Skeletal muscle tissue (tissue), 4 donors: ENCODE results near the gene PACRG. TPM values are rescaled to one million over a fixed set of nuclear protein-coding genes. Genes with fewer than 3 reads are reported as not detected.
A peak's percentile ranks its signal among the peaks of the same experiment; 100 is the strongest.

Experiments
- H3K27ac ChIP-seq: one replicate; pipeline ENCODE4 v1.7.0; 2013; ENCODE audit warnings: mild to moderate bottlenecking, low read depth, low read length, inconsistent platforms
- H3K27me3 ChIP-seq, 3 donors: one replicate each; pipeline ENCODE4 v1.7.0; 2013; ENCODE audit warnings: low read length in 3 of 3; ENCODE audit not compliant: control insufficient read depth in 3 of 3, insufficient read depth in 3 of 3
- H3K36me3 ChIP-seq, 3 donors: one replicate each; pipeline ENCODE4 v1.7.0; 2013; ENCODE audit warnings: low read length in 3 of 3; ENCODE audit not compliant: control insufficient read depth in 3 of 3, insufficient read depth in 3 of 3
- H3K4me1 ChIP-seq, 3 donors: one replicate each; pipeline ENCODE4 v1.7.0; 2013; ENCODE audit warnings: low read length in 3 of 3, mild to moderate bottlenecking in 3 of 3; ENCODE audit not compliant: control insufficient read depth in 3 of 3, insufficient read depth in 3 of 3
- H3K4me3 ChIP-seq, 3 donors: one replicate each; pipeline ENCODE4 v1.7.0; 2013; ENCODE audit warnings: low read length in 3 of 3
- H3K9ac ChIP-seq, 3 donors: one replicate each; pipeline ENCODE4 v1.7.0; 2013; ENCODE audit warnings: low read length in 3 of 3, mild to moderate bottlenecking in 3 of 3, moderate library complexity in 2 of 3, low read depth in 1 of 3
- H3K9me3 ChIP-seq, 3 donors: one replicate each; pipeline ENCODE4 v1.7.0; 2013; ENCODE audit warnings: low read length in 3 of 3; ENCODE audit not compliant: control insufficient read depth in 3 of 3
- total RNA-seq: library from RNA; depleted of rRNA; stranded (reverse); fragments of >200 nt; gene quantifications from one replicate; pipeline ENCODE4 v1.2.3, GENCODE V29; 2014
- donor health status: Osteomylitis.

PACRG gene
- total RNA-seq, 1 donor from 2014 or later, result 1.0 TPM

DNA sequence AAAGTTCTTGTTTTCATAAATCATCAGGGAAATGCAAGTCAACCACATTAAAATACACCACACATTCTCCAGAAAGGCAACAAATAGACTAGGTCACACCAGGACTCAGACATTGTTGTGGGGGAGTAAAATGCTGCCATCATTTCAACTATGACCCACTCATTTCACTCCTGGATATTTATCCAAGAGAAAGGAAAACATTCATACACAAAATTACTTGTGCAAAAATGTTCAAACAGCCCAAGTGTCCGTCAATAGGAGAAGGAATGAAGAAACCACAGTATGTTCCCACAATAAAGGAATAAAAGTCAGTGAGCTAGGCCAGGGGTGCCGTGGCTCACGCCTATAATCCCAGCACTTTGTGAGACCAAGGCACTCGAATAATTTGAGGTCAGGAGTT is 605.3 kb downstream of the PACRG start:
- Histone ChIP-seq H3K4me3 (no peak overlapping the region), H3K4me1 (peaks cover 39 to 56% (median 52%) of the 10 kb centered on the region in 3 donors), H3K9ac (no peak overlapping the region), H3K27me3 (no peaks in the 10 kb centered on the region), H3K9me3 (no peaks in the 10 kb centered on the region), H3K27ac (no peak overlapping the region), H3K36me3 (no peaks in the 10 kb centered on the region)

GRCh38 chr6:163333701-163334663 is 606.2 kb downstream of the PACRG start:
- H3K9me3 ChIP-seq, result no peaks in the 10 kb centered on the region
- peak overlapping the region; percentile 98 for H3K27ac ChIP-seq
- no peaks in the 10 kb centered on the region for H3K36me3 ChIP-seq
- H3K4me1 ChIP-seq, result peaks cover 48 to 66% (median 61%) of the 10 kb centered on the region in 3 donors
- peak overlapping the region in 2 of 3 donors; percentile 40 to 51 for H3K9ac ChIP-seq
- no peaks in the 10 kb centered on the region for H3K27me3 ChIP-seq
- no peak overlapping the region for H3K4me3 ChIP-seq

DNA sequence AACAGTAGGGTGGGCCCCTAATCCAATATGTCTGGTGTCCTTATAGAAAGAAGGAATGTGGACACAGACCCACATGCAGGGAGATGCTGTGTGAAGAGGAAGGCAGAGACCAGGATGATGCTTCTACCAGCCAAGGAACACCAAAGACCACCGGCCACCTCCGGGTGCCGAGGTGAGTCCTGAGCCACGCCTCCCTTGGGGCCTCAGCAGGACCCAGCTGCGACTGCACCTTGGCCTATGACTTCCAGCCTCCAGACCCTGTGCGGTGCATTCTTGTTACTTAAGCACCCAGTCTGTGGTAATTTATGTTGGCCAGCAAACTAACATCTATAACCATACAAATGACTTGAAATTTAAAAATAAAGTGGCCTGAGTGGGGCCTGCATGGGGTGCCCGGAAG is 607.3 kb downstream of the PACRG start:
- Histone ChIP-seq H3K36me3 (no peaks in the 10 kb centered on the region), H3K27ac (peak overlapping the region; percentile 98), H3K4me1 (peaks cover 56 to 67% (median 63%) of the 10 kb centered on the region in 3 donors), H3K27me3 (no peaks in the 10 kb centered on the region), H3K9ac (peak overlapping the region; percentile 51 to 90 (median 83)), H3K4me3 (peak overlapping the region in 1 of 3 donors; percentile 56), H3K9me3 (no peaks in the 10 kb centered on the region)

- peak overlapping the region; percentile 98 for H3K27ac ChIP-seq
- no peaks in the 10 kb centered on the region for H3K36me3 ChIP-seq
- peak overlapping the region in 2 of 3 donors; percentile 41 to 61 for H3K4me3 ChIP-seq
- peaks cover 56 to 70% (median 69%) of the 10 kb centered on the region in 3 donors for H3K4me1 ChIP-seq
- peak overlapping the region; percentile 83 to 90 (median 83) for H3K9ac ChIP-seq
- no peaks in the 10 kb centered on the region for H3K9me3 ChIP-seq
- no peaks in the 10 kb centered on the region for H3K27me3 ChIP-seq
Observed at GRCh38 chr6:163335671-163336545, 608.1 kb downstream of the PACRG start.

- Histone ChIP-seq H3K4me3 (peak overlapping the region in 1 of 3 donors; percentile 61), H3K36me3 (no peaks in the 10 kb centered on the region), H3K4me1 (peaks cover 64 to 79% (median 74%) of the 10 kb centered on the region in 3 donors), H3K27ac (peak overlapping the region; percentile 98), H3K27me3 (no peaks in the 10 kb centered on the region), H3K9me3 (no peaks in the 10 kb centered on the region), H3K9ac (peak overlapping the region in 2 of 3 donors; percentile 83 to 90)
Observed at GRCh38 chr6:163336961-163337360, 609.2 kb downstream of the PACRG start.

GRCh38 chr6:163337958-163338357 is 610.2 kb downstream of the PACRG start:
- H3K4me1 ChIP-seq, result peaks cover 66 to 84% (median 77%) of the 10 kb centered on the region in 3 donors

GRCh38 chr6:163338671-163339405 is 611.1 kb downstream of the PACRG start:
- Histone ChIP-seq H3K4me1 (peaks cover 66 to 85% (median 79%) of the 10 kb centered on the region in 3 donors), H3K9me3 (no peaks in the 10 kb centered on the region), H3K36me3 (peaks cover 0 to 3% (median 0%) of the 10 kb centered on the region in 3 donors), H3K9ac (peak overlapping the region; percentile 46 to 80 (median 79)), H3K4me3 (peak overlapping the region; percentile 33 to 60 (median 47)), H3K27ac (peak overlapping the region; percentile 98), H3K27me3 (no peaks in the 10 kb centered on the region)

More at GRCh38 chr6:163337958-163338357, 610.2 kb downstream of the PACRG start:
- Histone ChIP-seq H3K27ac (peak overlapping the region; percentile 98), H3K9ac (peak overlapping the region in 1 of 3 donors; percentile 90), H3K27me3 (no peaks in the 10 kb centered on the region), H3K36me3 (no peaks in the 10 kb centered on the region), H3K4me3 (peak overlapping the region in 2 of 3 donors; percentile 9 to 60), H3K9me3 (no peaks in the 10 kb centered on the region)

DNA sequence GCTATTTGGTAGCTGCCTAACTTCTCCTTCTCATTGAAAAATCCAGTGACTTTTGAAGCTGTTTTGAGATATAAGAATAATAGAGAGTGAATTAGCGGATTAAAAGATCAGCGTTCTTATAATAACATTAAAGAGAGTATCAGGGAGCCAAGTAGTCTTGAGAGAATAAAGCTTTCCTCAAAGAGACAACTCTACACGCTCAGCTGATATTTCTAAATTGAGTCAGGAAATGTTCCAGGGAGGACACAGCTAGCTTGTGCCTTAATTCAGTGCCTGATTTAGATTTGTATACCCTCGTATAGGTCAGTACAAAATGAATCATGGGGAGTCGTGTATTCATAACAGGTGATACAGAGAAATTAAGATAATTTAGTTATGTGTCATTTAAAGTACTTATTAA is 611.7 kb downstream of the PACRG start:
- Histone ChIP-seq H3K9me3 (no peaks in the 10 kb centered on the region), H3K27ac (peak overlapping the region; percentile 98), H3K4me1 (peaks cover 59 to 79% (median 72%) of the 10 kb centered on the region in 3 donors), H3K9ac (peak overlapping the region; percentile 46 to 80 (median 79)), H3K4me3 (peak overlapping the region in 1 of 3 donors; percentile 25), H3K36me3 (peaks cover 0 to 3% (median 0%) of the 10 kb centered on the region in 3 donors), H3K27me3 (no peaks in the 10 kb centered on the region)
